GM13976 (cell line): ENCODE measurements around the gene HEG1.

Experiments used
- DNase-seq: peaks from one replicate; pipeline ENCODE4 v3.0.0; 2012; ENCODE audit warnings: low spot score
- CTCF ChIP-seq: IDR thresholded peaks from 2 replicates; pipeline ENCODE4 v1.5.1; 2012; ENCODE audit warnings: borderline replicate concordance, mild to moderate bottlenecking; ENCODE audit not compliant: insufficient read depth; ENCODE audit errors: extremely low read depth, missing control alignments, control extremely low read depth
- in situ Hi-C: fragments of 300-500 bp; cut with MboI; formaldehyde crosslinking; loops from one replicate; pipeline ENCODE4 v1.12.0; 2022; ENCODE audit warnings: low sequenced_read_pairs, mixed read lengths, inconsistent platforms; ENCODE audit not compliant: unreplicated experiment

HEG1 gene

GRCh38 chr3:124969190-124969589 is 86.6 kb downstream of the HEG1 start:
- TF ChIP-seq CTCF: no peak
- DNase-seq: no peak
- in situ Hi-C loops: no loop called here

GRCh38 chr3:124967964-124968363 is 87.8 kb downstream of the HEG1 start:
- DNase-seq: no peak
- in situ Hi-C loops: no loop called here
- TF ChIP-seq CTCF: no peak

- DNase-seq: no peak
- TF ChIP-seq CTCF: no peak
- in situ Hi-C loops: no loop called here
Measured at GRCh38 chr3:124966521-124967445, 89.0 kb downstream of the HEG1 start.

- DNase-seq: no peak
- in situ Hi-C loops: no loop called here
- TF ChIP-seq CTCF: no peak
Measured at GRCh38 chr3:124965413-124965812, 90.4 kb downstream of the HEG1 start.

GRCh38 chr3:124964387-124964786 is 91.4 kb downstream of the HEG1 start:
- in situ Hi-C loops: no loop called here
- DNase-seq: no peak
- TF ChIP-seq CTCF: no peak

GRCh38 chr3:124963755-124964154 is 92.0 kb downstream of the HEG1 start:
- in situ Hi-C loops: no loop called here
- no peak for TF ChIP-seq CTCF
- no peak for DNase-seq
